ENCODE data around the gene ASPG.

DNA sequence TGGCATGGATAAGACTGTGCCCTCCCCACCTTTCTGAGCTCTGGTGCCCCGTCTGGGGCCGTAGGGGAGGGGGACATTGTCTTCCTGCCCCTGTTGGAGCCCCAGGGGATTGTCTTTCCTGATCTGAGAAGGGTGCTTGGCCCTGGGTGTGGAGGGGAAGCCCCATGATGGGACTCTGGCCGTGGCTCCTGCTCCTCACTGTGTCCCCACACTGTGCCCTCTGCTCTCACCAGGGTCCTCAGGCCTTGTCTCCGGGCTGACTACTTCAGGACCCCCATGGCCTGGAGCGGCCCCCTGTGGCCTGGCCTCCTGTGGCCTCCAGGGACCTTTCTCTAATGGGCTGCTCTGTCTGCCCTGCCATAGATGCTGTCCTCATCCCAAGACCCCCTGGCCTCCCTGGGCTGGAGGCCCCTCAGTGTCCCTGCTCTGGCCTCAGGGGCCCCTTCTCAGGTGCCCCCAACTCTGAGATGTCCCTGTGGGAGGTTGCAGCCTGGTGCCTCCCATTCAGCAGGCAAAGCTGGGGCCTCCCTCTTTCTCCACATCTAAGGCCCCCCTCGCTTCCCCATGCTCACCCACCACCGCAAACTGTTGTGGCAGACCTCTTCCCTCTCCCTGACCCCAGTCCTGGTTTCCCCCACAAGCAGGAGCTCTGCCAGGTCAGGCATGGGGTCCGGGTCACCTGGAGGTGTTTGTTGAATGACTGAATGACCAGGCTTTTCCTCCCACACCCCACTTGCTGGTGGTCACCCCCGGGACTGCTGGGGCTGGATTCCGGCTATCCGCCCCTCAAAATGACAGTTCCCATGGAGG is 56.8 kb downstream of the ASPG start:
- TF ChIP-seq, protein P1, sequence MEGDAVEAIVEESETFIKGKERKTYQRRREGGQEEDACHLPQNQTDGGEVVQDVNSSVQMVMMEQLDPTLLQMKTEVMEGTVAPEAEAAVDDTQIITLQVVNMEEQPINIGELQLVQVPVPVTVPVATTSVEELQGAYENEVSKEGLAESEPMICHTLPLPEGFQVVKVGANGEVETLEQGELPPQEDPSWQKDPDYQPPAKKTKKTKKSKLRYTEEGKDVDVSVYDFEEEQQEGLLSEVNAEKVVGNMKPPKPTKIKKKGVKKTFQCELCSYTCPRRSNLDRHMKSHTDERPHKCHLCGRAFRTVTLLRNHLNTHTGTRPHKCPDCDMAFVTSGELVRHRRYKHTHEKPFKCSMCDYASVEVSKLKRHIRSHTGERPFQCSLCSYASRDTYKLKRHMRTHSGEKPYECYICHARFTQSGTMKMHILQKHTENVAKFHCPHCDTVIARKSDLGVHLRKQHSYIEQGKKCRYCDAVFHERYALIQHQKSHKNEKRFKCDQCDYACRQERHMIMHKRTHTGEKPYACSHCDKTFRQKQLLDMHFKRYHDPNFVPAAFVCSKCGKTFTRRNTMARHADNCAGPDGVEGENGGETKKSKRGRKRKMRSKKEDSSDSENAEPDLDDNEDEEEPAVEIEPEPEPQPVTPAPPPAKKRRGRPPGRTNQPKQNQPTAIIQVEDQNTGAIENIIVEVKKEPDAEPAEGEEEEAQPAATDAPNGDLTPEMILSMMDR (conservative IDR thresholded peaks at IDR 0.05): no peak
- no peak for TF ChIP-seq ZFX (IDR thresholded peaks at IDR 0.05)

Data from C4-2B (cell line).